GM19023 (cell line): ENCODE data around the gene TUT1.
A peak's percentile ranks its signal among the peaks of the same experiment; 100 is the strongest.
"Not testable (repeated sequence)": the region's sequence is repeated elsewhere in the genome, so short reads cannot be mapped to it uniquely, and the experiment has no call there.

Experiments
- ATAC-seq: cut with Tn5 transposase; IDR thresholded peaks from one replicate; pipeline ENCODE4 v1.9.1; 2021; ENCODE audit warnings: mild to moderate bottlenecking, moderate library complexity; ENCODE audit not compliant: unreplicated experiment

The TUT1 gene

DNA sequence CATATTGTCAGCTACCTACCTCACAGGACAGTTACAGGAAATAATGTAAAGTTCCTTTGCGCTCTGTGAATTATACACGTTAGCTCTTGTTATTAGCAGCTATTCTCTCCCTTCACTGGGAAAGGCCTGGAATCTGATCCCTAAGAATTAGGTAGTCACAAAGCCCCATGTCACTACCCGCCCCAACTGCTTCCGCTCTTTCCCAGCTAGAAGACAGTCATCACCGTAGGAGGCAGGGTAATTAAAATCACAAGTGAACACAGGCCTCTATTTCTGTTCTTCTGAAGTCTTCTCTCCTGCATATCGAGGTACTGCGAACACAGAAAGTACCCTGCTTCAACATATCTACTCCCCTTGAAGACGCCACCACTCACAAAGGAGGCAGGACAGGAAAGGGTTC, 32.1 kb downstream of the TUT1 start:
- no peak for ATAC-seq

DNA sequence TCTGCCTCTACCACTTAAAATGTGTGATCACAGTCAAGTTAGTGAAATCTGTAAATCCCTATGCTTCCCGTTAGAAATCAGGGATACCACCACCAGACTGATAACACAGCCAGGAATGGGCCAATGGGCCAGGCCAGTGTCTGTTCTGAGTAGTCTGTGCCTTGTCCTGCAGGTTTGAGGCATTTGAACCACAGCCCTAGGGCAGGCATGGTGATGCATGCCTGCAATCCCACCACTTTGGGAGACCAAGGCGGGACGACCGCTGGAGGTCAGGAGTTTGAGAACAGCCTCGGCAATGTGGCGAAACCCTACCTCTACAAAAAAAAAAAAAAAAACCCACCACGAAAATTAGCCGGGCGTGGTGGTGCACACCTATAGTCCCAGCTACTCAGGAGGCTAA, 32.7 kb downstream of the TUT1 start:
- no peak for ATAC-seq

DNA sequence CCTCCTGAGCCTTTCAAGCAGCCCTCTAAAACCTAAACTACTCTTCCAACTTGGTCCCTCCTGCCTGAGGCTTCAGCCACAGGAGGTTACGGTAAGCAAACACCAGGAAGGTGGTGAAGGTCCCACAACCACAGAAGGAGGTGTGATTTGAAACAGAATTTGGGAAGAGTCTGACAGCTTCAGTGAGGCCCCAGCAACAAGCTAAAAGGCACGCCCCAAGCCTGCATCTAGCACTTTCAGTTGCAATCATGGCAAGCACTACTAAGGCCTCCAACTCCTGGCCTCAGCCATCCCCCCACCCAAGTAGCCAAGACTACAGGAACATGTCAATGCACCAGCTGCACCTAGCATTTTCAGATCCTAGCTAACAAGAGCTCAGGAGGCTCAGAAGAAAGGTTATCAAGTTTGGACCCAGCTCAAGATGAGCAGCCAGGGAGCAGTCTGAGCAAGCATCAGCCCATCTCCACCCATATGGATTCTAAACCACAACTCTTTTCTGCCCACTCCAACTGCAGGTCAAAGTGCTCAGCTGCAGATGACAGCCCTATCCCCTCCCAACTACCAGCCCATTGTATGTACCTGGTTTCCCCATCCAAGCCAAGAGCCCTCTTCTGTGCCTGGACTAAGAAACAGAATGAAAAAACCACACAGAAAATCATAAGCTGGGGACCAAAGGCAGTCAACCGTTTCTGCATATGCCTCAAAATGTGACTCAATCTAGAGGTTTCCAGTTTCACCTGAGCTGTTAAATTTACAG, 34.3 kb downstream of the TUT1 start:
- ATAC-seq = no peak

DNA sequence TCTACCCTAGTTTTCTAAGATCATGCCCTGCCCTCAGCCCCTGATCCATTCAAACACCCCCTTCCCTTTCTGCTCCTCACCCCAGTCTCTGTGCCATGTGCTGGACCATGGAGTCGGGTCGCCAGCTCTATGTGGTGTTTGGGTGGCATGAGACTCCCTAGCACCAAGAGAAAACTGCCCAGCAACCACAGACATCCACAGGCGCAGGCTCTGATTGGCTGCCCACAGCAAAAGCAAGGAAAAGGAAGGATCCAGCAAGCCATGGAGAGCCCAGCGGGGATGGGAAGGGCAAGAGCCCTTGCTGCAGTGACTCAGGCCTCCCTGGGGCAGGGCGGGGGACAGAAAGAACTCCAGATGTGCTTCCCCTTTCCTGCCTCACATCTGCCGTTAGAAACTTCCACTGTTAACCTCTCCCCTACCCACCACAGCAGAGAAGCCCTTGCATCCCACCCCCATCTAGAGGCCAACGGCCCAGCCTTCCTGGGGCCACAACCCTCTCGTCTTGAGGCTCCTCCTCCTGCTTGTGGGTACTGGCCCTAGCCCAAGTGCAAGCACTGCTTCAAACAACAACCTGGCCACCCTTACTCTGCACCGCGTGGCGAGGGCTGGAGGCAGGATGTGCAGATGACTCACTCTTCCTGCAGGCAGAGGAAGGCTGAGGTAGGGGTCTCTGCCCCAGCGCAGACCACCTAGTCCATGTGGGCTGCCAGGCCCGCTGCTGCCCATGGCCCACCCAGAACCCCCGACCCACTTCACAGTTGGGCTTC, 35.0 kb downstream of the TUT1 start:
- peak; percentile 40 for ATAC-seq

DNA sequence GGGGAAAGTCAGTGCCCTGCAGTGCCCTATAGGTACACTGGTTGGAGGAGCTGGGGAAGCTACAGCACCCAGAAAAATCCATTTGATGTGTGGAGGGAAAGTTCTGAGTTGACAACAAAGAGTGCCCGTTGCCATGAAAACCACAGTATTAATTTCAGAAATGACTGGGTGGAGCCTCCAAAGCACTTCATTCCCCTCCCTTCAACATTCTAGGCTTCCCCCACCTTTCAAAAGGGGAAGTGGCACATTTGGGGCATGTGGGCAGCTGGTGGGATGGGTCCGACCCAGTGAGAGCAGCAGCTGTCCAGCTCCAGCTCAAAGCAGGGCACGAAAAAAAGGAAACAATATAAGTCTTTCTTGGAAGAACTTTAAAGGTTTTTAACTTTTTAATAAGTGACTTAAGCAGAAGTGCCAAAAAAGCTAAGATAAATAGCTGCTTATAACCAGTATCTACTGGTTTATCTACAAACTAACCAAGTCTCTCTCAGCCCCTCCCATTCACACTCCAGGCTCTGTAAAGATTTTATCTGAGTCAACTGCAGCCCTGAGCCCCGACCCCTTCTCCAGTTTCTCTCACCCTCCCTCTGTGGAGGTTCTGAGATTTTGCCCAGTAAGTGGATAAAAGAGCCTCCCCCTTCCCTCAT, 35.7 kb downstream of the TUT1 start:
- peak; percentile 30 for ATAC-seq

DNA sequence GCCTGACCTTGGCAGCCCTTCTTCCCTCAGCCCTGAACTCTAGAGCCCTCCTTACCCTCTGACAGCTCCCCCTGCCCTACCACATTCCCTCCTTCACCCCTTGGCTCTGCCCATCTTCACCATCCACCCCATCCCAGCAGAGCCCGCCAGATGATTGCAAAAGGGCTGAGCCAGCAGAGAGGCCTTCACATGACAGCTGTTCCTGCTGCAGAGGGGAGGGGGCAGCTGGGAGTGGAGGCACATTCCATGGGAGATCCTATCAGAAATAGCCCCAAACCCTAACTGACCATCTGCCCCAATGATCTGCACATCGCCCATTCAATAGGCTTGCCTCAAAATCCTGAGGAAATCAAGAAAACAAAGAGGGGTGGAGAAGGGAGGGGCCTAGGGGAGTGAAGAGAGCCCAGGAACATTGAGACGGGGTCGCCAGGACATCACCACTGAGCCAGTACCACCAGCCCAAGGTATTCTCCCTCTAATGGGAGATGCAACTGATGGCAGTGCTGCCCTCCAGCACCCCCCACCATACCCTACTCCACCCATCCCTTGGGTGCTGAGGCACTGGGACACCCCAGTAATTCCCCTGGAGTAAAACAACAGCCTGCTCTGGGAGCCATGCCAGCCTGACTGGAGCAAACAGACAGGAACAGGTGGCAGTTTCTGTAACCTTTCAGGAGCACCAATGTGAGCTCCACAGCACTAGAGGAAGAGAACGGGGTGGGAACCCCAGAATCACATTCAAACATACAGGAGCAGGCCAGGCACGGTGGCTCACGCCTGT, 36.7 kb downstream of the TUT1 start:
- no peak for ATAC-seq

DNA sequence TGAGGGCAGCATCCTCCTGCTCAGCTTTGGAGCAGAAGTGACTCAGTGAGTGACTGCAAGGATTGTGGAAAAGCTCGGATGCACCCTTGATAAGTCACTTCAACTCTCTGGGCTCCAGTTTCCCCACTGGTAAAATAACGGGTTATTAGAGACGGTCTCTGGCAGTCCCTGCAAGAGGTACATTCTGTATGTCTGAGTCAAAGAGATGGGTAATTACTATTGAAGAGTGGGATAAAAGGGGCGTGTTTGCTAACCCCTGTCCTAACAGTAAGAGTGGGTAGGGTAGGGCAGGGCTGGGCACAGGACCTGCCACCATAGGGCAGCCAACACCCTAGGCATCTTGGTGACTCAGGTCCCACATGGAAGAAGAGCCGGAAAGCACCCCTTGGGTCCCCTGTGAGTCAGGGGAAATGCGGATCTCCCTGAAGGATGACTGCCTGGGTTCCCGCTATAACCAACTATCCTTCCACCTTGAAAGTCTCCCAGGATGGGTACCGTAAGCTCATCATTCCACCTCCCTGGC, 37.4 kb downstream of the TUT1 start:
- ATAC-seq = no peak

DNA sequence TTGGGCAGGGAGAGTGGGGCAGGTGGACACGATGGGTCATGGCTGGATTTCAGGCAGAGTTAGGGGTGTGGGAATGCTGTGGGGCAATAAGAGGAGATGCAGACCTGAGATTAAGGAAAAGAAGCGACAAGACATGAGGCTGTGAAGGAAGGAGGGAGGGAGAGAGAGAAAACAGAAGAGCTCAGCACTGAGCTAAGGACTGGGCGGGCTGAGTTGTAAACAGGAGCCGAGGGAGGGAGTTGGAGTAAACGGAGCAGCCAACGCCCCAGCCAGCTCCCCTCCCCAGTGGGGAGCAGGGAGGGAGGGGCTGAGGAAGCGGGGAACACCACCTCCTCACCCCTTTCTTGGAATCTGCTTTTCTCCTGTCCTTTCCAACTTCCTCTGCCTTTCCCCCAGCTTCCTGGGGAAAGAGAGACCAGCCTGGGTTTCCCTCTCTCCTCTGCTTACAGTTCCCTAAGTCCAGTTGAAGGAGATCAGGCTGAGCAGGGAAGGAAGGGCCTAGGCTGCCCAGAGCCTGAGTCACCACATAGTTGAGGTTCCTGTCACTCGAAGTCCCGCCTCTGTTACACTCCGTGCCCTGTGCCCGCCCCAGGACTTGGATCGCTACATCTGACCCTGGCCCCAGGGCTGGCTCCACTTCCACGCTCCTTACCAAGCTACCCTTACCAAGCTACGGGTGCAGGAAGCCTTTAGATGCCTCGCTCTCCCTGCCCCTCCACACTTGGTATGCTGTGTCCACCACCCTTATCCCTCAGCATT, 38.1 kb downstream of the TUT1 start:
- no peak for ATAC-seq

DNA sequence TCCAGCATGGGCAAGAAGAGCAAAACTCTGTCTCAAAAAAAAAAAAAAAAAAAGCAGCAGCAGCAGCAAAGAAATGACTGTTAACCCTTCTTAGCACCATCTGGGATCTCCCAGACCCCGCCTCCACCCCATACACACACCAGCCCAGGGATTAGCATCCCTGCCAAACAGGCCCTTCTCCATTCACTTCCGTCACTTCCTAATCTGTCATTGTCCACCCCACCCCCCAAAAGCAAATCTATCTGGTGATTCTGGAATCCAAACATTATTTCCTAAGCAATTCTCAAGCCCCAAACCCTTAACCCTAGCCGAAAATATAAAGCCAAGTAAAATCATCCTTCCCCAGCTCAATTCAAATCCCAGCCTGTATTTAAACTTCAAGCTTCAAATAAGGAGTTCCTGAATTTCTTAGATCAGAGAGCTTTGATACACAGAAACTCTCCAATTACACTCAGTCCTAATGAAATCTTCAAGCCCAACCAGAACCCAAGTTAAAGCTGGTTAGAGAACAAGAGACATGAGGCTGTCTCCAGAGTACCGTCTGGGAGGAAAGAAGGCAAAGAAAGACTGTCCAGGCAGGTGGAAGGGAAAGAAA, 38.7 kb downstream of the TUT1 start:
- ATAC-seq = no peak

DNA sequence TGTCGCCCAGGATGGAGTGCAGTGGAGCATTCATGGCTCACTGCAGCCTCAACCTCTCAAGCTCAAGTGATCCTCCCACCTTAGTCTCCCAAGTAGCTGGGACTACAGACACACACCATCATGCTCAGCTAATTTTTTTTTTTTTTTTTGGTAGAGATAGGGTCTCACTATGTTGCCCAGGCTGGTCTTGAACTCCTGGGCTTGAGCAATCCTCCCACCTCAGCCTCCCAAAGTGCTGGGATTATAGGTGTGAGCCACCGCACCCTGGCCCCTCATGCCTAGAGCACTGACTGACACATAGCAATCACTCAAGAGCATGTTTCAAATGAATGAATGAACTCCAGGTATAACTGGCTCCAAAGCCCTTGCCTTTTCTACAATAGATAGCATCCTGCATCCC, 40.8 kb downstream of the TUT1 start:
- not testable (repeated sequence) for ATAC-seq

DNA sequence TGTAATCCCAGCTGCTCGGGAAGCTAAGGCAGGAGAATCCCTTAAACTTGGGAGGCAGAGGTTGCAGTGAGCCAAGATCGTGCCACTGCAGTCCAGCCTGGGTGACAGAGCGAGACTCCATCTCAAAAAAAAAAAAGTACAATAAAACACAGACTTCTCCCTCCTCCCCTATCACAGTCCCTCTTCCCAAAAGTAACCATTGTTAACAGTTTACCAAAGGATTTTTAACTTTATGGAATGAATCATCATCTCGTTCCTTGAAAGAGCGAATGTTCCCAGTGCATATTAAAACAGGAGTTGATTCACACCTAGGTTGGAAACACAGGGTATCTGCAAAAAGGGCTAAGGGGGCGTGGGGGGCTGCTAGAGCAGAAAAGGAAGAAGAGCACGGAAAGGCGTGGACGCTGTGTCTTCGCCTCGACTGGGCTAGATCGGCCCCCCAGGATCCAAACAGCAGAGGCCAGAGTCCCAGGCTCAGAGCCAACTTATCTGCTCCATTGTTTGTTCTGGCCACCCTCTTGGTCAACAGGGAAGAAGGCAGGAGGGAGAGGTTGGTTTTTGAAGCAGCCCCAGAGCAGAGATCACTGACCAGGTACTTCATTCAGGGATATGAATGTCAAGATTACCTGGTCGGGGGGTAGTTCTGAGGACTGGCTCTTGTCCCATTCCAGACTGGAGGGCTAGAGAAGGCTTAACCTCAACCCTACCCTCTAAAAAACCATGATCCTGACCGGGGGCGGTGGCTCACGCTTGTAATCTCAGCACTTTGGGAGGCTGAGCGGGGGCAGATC, 42.6 kb downstream of the TUT1 start:
- no peak for ATAC-seq

DNA sequence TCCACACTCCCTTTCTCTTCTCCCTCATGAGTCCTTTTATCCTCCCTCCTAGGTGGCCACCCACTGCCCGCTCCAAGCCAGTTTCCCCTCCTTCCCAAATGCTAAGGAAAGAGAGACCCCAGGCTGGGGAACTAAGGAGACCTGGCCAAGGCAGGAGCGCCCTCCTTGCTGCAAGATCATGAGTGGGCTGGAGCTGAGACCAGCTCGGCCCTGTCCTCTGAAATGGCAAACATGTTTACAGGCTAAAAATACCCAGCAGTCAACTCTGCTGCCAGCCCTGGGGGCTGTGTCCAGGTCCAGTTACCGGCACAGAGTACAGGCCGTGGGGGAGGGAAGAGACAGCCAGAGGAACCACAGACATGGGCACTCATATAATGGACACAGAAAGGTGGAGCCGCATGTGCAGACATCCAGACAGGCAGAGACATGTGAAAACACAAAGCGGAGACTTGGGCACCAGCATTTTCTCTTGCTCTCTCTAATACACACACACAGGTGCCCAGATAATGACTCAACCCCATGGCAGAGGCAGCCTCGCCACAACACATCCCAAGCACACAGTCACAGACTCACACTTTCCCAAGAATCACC, 43.5 kb downstream of the TUT1 start:
- ATAC-seq = no peak

DNA sequence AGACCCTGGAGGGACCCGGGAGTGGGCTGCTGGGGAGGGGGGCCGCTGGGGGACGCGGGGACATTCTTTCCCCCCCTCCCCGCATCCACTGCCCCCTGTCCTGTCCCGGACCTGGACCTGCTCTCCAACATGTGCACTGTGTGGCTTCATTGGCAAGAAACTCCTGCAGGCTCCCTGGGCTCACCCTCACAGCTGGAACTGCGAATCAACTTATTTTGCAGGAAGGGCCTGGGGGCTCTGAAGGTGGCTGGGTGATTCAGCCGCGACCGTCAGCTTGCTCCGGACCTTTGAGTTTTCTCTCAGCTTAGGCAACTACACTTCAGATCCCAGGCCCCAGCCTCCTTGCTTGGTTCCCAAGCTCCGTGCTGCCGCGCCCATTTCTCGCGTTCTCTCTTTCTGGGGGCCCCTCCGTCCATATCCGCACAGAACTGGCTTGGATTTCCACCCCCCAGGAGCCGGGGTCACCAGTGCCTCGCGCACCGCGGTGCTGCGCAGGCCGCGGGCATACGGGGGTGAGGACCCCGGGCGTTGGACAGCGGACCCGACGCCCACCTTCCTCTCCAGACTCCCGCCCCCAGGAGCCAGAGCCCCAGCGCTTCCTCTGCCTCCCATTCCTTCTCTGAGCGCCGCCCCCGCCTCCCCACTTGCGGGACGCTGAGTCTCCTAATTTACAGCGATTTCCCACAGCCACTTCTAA, 44.2 kb downstream of the TUT1 start:
- ATAC-seq = no peak

DNA sequence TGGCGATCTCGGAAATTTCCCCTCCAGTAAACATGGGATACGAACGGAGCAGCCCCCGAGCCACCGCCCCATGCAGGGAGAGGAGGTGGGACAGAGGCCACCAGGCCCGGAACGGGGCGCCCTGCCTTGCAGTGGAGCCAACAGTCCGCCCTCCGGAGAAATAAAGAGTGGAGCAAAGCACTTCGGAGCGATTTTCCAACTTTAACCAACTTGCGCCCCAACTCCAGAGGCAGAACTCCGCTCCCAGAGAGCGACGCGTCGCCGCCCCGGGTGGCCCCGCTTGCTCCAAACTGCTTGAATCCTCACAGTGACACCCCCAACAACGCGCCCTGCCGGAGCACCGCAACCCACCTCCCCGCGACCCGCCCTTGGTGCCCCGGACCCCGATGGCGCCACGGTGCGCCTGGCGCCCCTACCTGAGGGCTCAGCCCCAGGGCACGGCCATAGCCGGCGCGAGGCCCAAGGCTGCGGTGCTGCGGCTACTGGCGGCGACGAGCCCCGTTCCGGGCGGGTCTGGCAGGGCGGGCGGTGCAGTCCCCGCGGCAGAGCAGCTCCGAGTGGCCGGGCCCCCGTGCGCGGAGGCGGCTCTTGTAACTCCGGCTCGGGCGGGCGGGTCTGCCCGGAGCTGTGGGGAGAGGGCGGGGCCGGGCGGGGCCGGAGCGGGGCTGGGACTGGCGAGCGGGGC, 44.9 kb downstream of the TUT1 start, which contains the start of gene AHNAK:
TSS of gene AHNAK (minus strand) at position 563 of the 685 bp plus-strand sequence. CDS start 10,708 bp downstream, outside the sequence.
- ATAC-seq = no peak

DNA sequence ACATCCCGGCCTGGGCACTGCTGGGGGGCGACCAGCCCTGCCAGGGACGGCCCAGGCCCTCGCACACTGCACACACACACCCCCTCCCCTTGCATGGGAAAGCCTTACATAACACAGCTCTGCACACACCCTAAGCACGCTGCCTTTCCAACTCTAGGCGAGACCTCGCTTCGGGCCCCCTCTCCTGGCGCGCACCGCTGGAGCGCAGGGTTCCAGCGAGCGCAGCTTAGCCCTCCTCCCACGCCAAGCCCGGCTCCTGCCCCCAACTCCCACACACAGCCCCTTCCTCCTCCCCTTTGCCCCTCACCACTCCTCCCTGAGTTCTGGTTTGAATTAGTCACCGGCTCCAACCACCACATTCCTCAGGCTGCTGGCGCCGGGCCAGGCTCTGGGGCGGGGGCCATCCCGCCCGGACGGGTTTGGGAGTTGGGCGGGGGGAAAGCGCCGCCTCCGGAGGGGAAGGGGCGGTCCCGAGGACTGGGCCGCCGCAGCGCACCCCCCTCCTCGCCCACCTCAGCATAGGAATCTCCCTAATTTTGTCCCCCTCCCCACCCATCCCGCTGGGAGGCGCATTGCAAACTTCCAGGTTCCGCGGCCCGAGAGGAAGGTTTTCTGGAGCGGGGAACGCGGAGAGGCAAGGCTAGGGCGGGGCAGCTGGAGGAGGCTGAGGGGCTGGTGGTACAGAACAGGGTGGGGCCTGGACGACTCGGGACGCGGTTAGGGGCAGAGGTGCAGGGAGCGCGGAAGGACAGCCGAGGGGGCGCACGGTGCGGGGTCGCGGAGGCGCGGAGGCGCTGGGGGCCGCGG, 45.7 kb downstream of the TUT1 start:
- ATAC-seq = no peak
